Rectal smooth muscle tissue (tissue), 1 donor: Measurements from ENCODE around the gene TBC1D12.

Experiments used
- H3K27ac ChIP-seq: one replicate; pipeline ENCODE4 v1.7.0; 2013; ENCODE audit warnings: low read depth, low read length, inconsistent platforms
- H3K27me3 ChIP-seq: one replicate; pipeline ENCODE4 v1.7.0; 2013; ENCODE audit warnings: low read length; ENCODE audit not compliant: control insufficient read depth, insufficient read depth
- H3K36me3 ChIP-seq: one replicate; pipeline ENCODE4 v1.7.0; 2013; ENCODE audit warnings: low read length; ENCODE audit not compliant: control insufficient read depth, insufficient read depth
- H3K4me1 ChIP-seq: one replicate; pipeline ENCODE4 v1.7.0; 2013; ENCODE audit warnings: low read length; ENCODE audit not compliant: control insufficient read depth, insufficient read depth
- H3K4me3 ChIP-seq: one replicate; pipeline ENCODE4 v1.7.0; 2013; ENCODE audit warnings: low read length
- H3K9ac ChIP-seq: one replicate; pipeline ENCODE4 v1.7.0; 2013; ENCODE audit warnings: low read length

TBC1D12 gene

DNA sequence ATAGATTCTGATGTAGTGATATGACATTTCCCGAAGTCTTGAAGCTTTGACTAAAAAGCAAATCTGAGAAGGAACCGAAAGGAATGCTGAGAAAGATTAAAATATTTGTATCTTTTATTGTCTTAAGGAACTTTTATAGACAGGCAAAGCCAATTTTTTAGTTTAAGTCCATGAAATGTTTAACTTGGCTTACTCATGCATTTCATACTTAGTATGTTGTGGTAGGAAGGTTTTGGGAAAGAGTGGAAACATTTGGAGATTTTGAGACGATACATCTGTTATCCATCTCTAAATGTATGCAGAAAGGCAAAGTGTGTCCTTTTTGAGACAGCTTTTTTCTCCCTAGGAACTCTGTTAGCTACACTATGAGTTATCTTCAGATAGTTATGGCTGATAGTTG, 10.1 kb downstream of the TBC1D12 start:
- peaks cover 3% of the 10 kb centered on the region for H3K4me1 ChIP-seq
- H3K4me3 ChIP-seq = no peak overlapping the region
- no peak overlapping the region for H3K9ac ChIP-seq
- H3K27me3 ChIP-seq = no peaks in the 10 kb centered on the region
- H3K36me3 ChIP-seq = no peaks in the 10 kb centered on the region
- no peak overlapping the region for H3K27ac ChIP-seq

DNA sequence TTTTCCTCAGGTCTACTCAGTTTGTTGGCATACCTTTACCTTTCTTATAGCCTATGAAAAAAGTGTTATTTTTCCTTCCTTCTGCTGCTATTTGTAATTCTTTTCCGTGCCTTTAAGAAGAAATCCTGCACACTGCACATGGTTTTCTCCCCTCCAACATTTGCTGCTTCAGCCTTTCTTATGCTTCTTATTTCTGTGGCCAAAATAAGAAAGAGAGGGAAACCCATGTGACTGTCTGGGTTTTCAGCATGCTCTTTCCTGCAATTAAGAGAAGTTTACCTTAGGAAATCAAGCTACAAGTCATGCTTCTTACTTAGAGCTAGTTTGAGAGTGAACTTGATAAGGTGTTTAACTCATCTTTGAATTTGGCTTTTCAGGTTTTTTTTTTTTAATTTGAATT, 11.0 kb downstream of the TBC1D12 start:
- Histone ChIP-seq H3K27ac (no peak overlapping the region), H3K36me3 (no peaks in the 10 kb centered on the region), H3K9ac (no peak overlapping the region), H3K4me3 (no peak overlapping the region), H3K27me3 (no peaks in the 10 kb centered on the region), H3K4me1 (peaks cover 3% of the 10 kb centered on the region)

DNA sequence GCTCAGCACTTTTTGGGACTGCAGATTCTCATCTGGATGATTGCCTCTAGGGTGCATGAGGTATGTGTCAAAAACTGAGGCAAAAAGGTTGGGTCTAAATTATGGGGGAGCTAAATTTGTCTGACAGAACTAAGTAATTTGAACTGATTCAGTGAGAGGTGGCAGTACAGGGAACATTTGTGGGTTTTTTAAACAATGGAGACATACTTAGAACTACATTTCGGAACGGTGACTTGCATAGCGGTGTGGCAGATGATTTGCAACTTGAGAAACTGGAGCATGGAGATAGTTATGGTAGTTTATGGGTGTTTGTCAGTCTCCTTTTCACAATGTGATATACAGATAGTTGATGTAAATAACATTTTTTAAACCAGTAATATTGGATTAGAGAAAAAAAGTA, 14.6 kb downstream of the TBC1D12 start:
- Histone ChIP-seq H3K4me3 (no peak overlapping the region), H3K27me3 (no peaks in the 10 kb centered on the region), H3K27ac (no peak overlapping the region), H3K9ac (no peak overlapping the region), H3K36me3 (no peaks in the 10 kb centered on the region), H3K4me1 (peaks cover 3% of the 10 kb centered on the region)

DNA sequence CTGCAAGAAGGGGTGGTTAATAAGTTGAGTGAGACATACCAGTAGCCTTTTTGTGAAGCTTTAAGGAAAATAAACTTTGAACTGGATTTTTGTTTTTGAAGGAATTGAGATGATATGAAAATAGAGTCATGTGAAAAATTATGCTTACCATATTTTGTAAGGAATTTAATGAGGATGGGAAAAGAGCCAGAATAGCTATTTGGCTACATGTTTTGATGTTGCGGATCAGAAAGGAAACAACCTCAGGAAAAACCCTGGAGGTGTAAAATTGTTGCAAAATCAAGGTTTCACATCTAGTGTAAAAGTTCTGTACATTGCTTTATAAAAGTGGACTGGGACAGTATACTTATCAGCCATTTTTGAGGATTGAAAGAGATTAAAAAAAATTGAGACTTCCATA, 15.0 kb downstream of the TBC1D12 start:
- no peak overlapping the region for H3K27ac ChIP-seq
- H3K4me1 ChIP-seq = peaks cover 3% of the 10 kb centered on the region
- no peaks in the 10 kb centered on the region for H3K27me3 ChIP-seq
- no peaks in the 10 kb centered on the region for H3K36me3 ChIP-seq
- no peak overlapping the region for H3K4me3 ChIP-seq
- no peak overlapping the region for H3K9ac ChIP-seq

DNA sequence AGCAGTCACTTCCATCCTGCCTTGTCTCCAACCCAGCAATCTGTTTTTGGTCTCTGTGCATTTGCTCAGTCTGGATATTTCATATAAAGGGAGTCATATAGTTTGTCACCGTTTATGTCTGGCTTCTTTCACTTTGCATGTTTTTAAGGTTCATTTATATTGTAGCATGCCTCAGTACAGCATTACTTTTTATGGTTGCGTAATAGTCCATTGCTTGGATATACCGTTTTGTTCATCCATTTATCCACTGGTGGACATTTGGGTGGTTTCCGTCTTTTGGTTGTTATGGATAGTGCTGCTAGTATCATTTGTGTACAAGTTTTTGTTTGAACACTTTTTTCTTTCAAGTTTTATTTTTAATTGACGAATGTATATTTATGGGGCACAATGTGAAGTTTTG, 18.2 kb downstream of the TBC1D12 start:
- no peaks in the 10 kb centered on the region for H3K4me1 ChIP-seq
- H3K36me3 ChIP-seq = no peaks in the 10 kb centered on the region
- no peak overlapping the region for H3K4me3 ChIP-seq
- no peak overlapping the region for H3K27ac ChIP-seq
- no peak overlapping the region for H3K9ac ChIP-seq
- no peaks in the 10 kb centered on the region for H3K27me3 ChIP-seq

DNA sequence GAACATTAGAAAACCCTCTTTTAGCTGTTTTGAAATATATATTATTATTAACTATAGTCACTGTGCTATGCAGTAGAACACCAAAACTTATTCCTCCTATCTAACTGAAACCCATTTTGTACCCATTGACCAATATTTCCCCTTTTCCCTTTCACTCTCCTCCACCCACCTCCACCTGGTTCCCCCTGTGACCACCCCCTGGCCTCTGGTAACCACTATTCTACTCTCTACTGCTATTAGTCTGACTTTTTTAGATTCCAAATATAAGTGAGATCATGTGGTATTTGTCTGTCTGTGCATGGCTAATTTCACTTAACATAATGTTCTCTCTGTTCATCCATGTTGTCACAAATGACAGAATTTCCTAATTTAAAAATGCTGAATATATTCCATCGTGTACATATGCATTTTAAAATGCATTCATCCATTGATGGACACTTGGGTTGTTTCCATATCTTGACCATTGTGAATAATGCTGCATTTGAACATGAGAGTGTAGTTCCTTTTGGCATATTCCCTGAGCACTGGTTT, 18.7 kb downstream of the TBC1D12 start:
- no peak overlapping the region for H3K27ac ChIP-seq
- H3K36me3 ChIP-seq = no peaks in the 10 kb centered on the region
- H3K9ac ChIP-seq = no peak overlapping the region
- no peak overlapping the region for H3K4me3 ChIP-seq
- no peaks in the 10 kb centered on the region for H3K4me1 ChIP-seq
- H3K27me3 ChIP-seq = no peaks in the 10 kb centered on the region

DNA sequence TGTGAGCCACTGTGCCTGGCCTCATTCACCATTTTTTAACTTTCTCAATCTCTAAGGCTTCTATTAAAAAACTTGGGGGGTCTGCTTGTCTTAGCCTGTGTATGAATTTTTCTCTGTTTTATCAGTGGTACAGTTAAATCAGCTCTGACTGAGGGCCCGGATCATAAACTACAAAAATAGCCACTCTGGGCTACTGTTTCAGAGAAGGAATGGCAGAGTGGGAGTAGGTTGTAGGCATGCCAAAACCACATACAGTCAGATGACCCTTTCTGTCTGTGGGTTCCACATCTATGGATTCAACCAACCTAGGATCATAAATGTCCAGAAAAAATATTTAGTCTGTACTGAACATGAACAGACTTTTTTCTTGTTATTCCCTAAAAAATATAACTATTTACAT, 21.3 kb downstream of the TBC1D12 start:
- Histone ChIP-seq H3K36me3 (no peaks in the 10 kb centered on the region), H3K4me3 (no peak overlapping the region), H3K4me1 (no peaks in the 10 kb centered on the region), H3K9ac (no peak overlapping the region), H3K27me3 (no peaks in the 10 kb centered on the region), H3K27ac (no peak overlapping the region)

DNA sequence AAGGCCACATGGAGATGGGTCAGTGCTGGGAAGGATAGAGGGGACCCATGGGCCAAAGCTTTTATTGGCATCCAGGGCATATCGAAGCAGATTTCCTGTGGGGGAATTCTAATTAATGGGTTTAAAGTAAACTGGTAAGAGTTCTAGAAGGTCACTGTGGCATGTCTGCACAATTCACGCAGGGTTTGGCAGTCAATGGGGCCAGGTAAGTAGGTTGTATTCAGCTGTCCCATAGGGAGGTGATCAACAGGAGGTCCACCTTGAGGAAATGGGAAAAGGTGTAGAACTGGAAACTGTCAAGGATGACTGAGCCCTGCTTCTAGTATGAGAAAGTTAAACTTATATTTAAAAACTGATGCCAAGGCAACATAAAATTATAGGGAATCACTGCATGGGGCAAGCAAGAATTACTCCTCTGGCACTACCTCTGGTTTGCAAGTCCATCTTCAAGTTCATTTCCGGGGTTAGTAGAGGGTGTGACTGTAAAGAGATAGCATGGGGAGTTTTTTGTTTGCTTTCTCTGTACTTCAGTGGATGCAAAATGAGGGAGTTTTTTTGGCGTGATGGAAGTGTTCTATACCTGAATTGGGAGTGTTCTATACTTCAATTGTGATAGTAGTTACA, 22.5 kb downstream of the TBC1D12 start:
- Histone ChIP-seq H3K9ac (no peak overlapping the region), H3K27ac (no peak overlapping the region), H3K4me1 (no peaks in the 10 kb centered on the region), H3K4me3 (no peak overlapping the region), H3K27me3 (no peaks in the 10 kb centered on the region), H3K36me3 (no peaks in the 10 kb centered on the region)

DNA sequence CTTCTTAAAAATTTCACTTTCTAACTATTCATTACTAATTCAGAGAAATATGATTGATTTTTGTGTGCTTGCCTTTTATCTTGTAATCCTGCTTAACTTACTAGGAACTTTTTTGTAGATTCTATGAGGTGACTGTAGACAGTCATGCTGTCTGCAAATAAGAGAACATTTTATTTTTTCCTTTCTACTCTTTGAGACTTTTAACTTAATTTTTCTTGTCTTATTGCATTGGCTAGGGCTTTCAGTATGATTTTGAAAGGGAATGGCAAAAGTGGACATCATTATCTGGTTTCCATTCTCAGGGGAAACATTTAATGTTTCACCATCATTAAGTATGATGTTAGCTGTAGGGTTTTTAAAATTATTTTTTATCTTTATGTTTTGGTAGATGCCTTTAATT, 23.6 kb downstream of the TBC1D12 start:
- Histone ChIP-seq H3K4me1 (no peaks in the 10 kb centered on the region), H3K9ac (no peak overlapping the region), H3K27ac (no peak overlapping the region), H3K36me3 (no peaks in the 10 kb centered on the region), H3K27me3 (no peaks in the 10 kb centered on the region), H3K4me3 (no peak overlapping the region)

DNA sequence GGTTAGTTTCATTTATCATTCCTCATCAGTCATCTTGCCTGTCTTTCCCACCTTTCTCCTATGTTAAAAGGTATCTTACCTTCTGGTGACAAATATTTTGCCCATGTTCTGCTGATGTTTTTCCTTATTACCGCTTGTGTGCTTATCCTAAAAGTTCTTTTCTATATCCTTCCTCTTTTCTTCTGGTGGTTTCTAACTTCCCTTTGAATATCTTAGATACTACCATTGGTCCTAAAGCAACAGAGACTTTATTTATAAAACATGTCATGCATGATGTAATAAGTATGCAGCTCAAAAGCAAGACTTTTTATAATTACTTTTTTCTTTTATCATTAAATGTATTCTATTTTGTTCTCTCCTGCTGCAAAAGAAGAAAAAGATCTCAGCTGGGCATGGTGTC, 24.8 kb downstream of the TBC1D12 start:
- Histone ChIP-seq H3K4me3 (no peak overlapping the region), H3K36me3 (no peaks in the 10 kb centered on the region), H3K27ac (no peak overlapping the region), H3K9ac (no peak overlapping the region), H3K27me3 (no peaks in the 10 kb centered on the region), H3K4me1 (no peaks in the 10 kb centered on the region)

DNA sequence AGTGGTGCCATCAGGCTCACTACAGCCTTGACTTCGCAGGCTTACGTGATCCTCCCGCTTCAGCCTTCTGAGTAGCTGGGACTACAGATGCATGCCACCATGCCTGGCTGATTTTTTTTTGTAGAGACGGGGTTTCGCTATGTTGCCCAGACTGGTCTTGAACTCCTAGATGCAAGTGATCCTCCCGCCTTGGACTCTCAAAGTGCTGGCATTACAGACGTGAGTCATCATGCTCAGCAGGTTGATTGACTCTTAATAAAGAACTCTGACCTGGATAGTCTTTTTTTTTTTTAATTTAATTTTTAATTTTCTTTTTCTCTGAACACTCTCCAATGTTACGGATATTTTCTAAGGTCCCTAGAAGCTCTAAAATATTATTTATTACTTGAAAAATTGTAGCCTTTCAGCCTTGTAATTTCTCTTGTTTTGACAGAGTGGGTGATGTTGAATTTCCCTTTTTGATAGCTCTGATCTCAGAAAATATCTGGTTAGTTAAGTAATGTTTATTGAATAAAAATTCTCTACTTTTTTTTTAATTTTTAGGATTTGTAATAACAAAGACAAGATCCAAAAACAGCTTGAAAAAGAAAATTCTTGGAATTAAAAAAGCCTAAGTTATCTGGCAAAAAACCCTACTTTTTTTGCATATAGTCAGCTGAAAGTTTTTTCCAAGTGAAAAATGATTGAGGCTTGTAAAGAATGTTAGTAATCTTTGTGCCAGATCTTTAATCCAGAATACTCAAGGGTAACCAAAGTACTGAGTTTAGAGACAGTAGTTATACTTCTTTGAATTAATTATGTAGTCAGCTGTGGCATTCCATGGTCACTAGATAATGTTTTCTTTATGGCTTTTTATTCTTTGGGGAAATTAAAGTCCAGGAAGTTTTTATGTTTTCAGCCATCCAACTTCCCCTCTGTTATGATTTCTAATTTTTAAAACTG, 26.7 kb downstream of the TBC1D12 start:
- Histone ChIP-seq H3K36me3 (no peaks in the 10 kb centered on the region), H3K27me3 (no peaks in the 10 kb centered on the region), H3K4me3 (no peak overlapping the region), H3K9ac (no peak overlapping the region), H3K27ac (no peak overlapping the region), H3K4me1 (no peaks in the 10 kb centered on the region)

DNA sequence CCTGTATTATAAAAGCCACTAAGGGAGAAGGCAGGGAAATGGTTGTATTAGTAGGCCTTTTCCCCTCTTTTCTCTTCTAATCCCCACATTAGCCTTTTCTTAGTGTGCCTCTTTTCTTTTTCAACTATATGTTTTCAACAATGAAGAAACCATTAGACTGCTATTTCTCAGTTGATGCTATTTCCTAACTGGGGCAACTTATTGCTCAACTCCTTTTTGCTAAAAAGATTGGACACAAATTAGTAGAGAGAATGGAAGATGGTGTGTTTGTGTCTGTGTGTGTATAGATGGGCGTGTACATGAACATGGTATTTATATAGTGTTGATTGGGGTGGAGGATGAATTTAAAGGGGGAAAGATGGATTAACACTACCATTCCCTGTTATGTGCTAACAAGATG, 28.4 kb downstream of the TBC1D12 start:
- Histone ChIP-seq H3K9ac (no peak overlapping the region), H3K27ac (no peak overlapping the region), H3K4me3 (no peak overlapping the region), H3K4me1 (no peaks in the 10 kb centered on the region), H3K27me3 (no peaks in the 10 kb centered on the region), H3K36me3 (no peaks in the 10 kb centered on the region)
